GM18870 (cell line): Measurements from ENCODE around the gene WRNIP1.

Experiments
- ATAC-seq: cut with Tn5 transposase; IDR thresholded peaks from one replicate; pipeline ENCODE4 v1.9.1; 2021; ENCODE audit warnings: moderate library complexity; ENCODE audit not compliant: unreplicated experiment

The WRNIP1 gene

DNA sequence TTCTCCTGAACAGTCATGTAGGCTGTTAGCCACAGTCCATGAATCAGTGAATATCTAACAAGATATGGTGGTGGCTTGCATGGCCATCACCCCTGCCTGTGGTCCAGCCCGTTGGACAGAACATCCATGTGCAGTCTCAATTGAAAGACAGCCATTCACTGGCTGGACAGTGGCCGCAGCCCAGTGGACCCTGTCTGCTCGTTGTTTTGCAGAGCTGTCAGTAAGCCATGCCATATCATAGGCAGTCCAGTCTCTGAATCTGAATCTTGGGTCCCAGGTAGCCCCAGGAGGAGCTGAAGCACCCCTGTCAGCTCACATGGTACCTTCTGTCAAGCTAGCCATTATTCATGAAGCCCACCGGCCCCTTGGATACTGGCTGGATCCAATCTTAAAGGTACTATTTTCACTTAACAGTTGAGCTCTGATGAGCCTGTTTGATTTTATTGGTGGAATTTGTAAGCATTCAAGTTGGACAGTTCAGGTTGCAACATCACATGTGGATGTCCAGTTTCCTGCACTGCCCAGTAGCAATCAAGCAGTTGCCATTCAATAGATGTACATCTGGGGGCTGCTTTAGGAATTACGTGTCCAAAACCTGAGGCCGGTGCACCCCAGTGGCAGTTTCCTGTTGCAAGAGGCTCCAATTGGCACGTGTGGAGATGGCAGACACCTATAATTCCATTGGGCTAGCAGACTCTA lies 38.7 kb downstream of the WRNIP1 start:
- ATAC-seq = no peak

DNA sequence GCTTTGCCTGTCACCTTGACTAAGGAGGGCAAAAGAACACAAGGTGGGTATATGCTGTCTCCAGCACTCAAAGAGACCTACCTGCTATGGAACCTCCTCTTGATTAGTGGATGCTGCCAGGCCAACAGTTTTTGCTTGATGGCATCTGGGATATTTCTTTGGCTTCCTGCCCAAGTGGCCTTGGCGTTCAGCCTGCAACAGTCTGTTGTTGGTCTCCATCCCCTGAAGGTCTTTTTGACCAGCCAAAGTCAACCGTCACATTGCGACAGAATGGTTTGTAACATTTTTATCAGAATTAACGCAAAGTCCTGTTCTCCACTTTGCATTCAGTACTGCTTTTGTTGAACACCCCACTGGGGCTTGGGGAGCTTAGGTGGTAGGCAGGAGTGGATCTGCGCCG lies 39.3 kb downstream of the WRNIP1 start:
- ATAC-seq = no peak

DNA sequence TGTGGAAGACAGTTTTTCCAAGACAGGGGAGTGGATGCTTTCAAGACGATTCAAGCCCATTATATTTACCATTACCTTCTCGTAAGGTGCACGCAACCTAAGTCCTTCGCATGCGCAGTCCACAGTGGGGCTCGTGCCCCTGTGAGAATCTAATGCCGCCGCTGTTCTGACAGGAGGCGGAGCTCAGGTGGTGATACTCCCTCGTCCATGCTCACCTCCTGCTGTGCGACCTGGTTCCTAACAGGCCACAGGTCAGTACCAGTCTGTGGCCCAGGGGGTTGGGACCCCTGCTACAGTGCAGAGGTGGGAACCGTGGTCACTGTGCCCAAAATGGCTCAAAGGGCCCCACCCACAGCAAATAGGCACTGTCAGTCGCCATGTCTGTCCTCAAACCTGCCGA lies 39.8 kb downstream of the WRNIP1 start:
- ATAC-seq = no peak

DNA sequence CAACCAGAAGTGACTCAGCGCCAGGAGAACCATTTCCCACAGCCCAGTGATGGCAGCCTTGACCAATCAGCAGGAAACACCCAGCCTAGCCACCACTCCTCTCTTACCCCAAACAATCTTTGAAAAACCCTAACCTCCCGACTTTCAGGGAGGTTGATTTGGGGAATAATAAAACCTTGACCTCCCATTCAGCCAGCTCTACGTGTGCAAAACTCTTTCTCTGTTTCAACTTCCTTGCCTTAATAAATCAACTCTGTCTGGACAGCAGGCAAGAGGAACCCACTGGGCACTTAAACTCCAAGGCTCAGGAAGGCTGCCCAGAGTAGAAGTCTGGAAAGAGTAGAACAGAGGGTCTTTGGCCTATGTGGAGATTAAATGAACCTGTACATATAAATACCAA lies 41.5 kb downstream of the WRNIP1 start:
- ATAC-seq = no peak

DNA sequence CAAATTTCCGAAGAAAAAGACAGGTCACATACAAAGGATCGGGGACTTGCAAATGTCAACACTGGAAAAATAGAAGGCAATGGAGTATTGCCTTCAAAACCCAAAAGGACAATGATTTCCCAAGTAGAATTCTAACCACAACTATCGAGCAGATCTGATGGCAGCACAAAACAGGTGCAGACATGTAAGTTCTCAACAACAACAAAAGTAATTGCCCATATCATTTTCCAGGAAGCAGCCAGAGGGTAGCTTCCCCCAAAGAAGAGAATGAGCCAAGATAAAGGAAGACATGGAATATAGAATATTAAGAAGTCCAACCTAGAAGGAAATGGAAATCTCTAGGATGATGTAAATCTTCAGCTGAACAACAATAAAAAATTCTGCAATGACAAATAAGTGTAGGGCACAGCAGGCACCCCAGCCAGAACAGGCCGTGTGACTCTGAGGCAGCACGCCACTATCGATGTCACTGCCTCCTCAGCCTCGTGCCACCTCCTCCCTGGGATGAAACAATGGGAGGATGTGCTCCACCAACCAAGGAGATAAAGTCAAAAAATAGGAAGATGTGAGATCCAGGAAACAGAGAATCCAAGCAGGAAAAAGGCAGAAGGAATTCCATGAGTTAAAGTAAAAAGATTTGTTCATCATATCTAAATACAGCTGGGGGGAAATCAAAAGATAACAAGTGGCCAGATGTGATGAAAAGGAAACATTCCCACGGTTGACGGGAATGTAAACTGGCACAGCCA lies 42.3 kb downstream of the WRNIP1 start:
- ATAC-seq = no peak

DNA sequence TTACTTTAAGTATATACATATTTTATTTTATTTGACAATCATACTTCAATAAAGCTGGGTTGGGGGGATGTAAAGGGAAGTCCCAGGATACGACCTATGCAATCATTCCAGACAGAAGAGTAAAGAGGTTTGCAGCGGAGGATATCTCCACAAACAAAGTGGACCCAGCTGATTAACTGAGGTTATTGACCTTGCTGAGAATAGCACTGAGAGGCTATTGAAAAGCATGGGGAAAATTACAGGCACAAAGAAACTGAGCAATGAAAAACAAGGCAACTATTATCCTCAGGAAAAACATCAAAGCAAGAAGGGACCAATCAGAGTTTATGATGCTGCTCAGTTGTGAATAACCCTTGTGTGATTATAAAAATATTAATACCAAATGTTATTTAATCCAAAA lies 43.8 kb downstream of the WRNIP1 start:
- ATAC-seq = no peak

DNA sequence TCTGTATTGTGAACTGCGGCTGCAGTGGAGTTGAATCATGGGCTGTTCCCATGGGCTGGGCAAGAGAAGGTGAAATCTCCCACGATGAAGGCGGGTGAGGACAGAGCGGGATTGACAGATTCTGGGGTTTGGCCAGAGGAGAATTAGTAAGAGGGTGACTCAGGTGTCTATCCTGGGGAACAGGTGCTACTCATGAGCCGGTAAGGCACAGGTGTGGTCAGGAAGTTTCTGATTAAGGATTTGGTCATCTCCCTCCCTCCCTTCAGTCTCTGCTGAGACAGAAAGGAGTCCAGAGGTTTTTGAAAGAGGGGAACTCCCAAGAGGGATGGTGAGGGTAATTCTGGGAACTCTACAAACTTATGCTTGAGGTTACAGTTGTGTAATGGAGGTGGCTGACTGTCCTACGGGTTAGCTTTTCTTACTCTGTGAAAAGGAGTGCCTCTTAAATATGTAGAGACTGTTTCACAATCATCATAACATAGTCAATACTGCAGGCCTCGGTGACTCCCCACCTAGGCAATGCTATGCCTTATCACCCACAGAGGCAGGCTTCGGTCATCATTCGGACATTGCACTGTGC lies 45.0 kb downstream of the WRNIP1 start:
- no peak for ATAC-seq

DNA sequence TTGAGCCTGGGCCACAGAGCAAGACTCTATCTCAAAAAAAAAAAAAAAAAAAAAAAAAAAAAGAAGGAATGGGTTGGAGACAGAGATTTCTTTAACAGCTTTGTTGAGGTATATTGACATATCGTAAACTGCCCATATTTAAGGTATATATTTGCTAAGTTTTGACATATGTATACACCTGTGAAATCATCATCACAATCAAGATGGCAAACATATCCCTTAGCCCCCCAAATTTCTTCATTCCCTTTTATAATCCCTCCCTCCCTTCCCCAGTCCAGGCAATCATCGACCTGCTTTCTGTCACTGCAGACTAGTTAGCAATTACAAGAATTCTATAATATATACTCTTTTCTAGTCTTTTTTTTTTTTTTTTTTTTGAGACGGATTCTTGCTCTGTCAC lies 47.5 kb downstream of the WRNIP1 start:
- no peak for ATAC-seq

DNA sequence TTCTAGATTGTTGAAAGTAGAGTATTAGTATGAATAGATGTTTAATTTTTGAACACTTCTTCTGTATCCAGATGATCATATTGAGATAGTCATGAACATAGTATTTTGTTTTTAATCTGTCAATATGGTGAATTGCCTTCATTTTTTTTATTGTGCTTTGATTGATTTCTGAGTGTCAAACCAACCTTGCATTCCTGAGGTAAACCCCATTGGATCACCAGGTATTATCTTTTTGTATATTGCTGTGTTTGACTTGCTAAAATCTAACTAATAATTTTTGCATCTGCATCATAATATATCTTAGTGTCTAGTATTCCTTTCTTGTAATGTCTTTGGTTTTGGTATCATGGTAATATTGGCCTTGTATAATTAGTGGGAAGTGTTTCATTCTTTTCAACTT lies 51.0 kb downstream of the WRNIP1 start:
- ATAC-seq = no peak

DNA sequence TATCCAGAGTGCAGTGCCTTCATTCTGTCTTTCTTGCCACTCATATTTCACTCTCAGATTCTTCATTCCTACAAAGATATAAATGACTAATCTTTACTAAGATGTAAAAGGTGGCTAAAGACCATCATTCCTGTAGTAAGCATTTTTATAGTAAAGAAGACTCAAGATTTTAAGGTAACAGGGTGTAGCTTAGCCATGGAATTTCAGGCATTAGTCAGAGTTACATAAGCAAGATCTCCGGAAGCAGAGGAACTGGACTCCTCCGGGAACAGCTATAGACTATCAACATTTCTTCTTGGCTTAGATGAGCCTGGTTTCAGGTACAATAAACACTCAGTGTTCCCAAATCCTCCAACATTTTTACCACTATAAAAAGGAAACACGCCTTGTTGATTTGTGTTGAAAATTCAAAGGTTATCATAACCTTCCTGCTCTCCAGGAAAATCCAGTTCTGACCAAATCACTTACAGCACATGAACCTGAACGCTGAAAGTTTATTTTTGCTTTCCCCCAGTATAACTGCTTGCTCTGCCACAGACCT lies 52.8 kb downstream of the WRNIP1 start:
- ATAC-seq = no peak

DNA sequence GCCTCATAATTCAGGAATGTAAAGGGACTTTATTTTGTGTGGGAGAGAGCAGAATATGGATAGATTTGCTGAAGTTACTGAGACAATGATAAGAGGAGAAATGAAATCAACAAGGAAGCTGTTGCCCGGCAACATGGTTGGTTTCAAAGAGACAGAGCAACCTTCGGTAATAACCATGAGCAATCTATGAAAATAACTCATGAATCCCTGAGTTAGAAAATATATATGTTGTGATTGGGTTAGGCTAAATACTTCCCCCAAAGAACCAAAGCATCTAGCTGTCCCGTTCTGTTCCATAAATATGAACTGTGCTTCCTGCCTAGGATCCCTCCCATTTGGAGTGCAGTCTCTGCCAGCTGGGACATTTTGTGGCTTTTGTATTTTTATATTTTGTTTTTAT lies 53.4 kb downstream of the WRNIP1 start:
- no peak for ATAC-seq

DNA sequence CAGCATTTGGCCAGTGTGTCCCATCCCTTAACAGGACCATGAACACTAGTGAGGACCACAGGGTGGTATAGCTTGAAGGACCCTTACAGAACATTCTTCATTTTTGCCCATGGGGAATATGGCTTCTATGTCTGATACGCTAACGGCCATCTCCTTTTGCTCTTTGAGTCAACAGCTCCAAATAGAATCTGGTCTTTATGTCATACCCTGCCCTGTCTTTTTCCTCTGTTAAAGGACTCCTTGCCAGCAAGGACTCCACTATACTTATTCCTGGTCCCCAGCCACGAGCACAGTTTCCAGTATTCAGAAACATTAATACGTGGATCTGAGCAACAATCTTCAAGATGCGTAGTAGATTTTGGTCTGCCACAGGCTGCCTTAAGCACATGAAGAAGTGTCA lies 53.9 kb downstream of the WRNIP1 start:
- no peak for ATAC-seq

DNA sequence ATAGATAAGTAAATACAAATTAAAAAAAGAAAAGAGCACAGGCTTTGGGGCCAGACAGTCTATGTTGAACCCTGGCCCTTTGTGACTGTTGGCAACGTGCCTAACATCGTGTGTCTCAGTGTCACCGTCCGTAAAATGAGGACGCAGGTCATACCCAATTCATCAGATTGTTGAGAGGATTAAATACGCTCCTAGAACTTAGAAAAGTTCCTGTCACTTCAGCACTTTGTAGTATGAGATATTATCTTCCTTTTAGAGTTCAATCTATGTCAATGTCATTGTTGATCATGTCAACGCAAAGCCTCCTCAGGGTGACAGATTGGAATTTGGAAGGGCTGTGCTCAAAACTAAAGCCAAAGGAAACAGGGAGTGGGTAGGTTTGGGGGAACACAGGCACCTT lies 54.8 kb downstream of the WRNIP1 start:
- no peak for ATAC-seq

DNA sequence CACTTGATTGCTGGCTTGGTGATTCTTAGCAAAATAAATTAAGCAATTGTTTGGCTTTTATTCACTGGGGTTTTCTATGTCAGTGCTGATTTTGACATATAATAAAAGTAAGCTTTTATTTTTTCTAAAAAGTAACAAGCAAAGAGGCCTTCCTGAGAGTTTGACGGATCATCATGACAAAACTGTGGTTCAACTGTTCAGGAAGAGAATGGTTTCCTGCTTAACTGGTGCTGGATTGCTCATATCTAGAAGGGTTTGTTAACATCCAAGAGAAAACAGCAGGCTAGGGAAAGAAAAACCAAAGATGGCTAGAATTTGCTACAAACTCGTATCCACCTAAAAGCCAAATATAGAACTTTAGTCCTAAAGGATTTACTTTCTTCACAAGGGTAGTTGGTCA lies 55.2 kb downstream of the WRNIP1 start:
- ATAC-seq = no peak

DNA sequence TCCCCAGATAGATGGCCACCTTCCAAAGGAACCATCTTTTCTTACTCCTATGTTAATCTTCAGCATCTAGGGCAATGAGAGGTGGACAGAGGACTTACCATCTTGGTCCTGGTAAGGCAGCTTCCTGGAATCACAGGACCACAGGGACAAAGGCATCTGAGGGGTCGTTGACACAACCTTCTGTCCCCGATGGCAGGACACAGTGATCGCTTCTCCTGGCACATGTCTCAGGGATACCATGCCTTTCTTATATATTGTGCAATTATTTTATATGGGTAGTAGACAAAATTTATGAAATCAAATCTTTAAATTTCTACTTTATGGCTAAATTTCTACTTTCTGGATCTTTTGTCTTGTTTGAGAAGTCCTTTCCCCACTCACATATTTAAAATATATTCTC lies 56.4 kb downstream of the WRNIP1 start:
- ATAC-seq = no peak

DNA sequence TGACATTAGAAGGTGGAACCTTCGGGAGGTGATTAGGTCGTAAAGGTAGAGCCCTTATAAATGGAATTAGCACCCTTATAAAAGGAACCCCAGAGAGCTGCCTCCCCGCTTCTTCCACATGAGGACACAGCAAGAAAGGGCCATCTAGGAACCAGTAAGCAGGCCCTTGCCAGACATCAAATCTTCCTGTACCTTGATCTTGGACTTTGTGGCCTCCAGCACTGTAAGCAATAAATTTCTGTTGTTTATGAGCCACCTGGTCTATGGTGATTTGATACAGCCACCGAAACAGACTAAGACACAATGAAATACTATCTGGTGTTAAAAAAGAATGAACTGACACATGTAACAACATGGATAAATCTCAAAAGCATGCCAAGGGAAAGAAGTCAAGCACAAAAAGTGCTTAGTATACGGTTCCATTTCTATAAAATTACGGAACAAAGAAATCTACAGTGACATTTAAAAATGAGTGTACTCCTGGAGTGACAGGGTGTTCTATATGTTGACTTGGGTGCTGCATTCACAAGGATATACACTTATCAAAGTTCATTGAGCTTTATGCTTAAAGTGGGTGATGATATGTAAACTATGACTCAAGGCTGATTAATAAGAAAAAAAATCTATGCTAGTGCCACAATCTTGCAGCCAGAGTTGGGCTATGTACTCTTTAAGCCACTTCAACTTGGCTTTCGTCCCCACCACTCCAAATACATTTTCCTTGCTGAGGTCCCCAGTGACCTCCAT lies 58.1 kb downstream of the WRNIP1 start:
- ATAC-seq = no peak

DNA sequence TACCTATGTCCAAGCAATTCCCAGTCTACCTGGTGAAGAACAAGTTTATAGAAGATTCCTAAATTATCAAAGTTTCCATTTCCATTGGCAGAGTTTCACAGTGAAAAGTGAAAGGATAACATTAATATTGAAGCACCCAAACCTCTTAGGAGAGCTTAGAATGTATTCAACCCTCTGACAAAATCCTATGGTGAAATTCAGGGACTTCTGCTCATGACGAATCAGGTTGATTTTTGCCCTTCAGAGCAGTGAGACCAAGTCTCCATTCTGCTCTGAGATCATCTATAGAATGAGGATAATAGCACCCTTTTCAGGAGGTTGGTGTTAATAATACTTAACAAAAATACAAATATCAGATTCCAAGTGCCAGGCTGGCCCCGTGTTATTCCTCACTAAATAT lies 60.9 kb downstream of the WRNIP1 start:
- ATAC-seq = no peak

DNA sequence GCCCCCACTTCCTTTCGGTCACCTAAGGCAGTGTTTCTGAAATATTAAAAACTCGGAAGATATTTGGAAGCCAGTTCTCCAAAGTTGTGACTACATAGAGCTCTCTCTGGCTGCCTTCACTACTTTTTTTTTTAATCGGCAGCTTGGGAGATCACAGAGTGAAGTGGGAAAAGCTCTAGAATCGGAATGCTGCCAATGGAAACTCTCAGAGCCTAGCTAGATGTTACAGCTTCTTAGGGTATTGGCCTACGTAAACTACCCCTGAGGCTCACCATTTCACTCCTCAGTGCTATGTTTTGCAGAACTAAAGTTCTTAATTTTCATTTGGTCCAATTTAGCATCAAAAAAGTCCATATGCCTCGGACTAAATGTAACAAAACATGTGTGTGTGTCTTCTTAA lies 61.9 kb downstream of the WRNIP1 start:
- ATAC-seq = no peak

DNA sequence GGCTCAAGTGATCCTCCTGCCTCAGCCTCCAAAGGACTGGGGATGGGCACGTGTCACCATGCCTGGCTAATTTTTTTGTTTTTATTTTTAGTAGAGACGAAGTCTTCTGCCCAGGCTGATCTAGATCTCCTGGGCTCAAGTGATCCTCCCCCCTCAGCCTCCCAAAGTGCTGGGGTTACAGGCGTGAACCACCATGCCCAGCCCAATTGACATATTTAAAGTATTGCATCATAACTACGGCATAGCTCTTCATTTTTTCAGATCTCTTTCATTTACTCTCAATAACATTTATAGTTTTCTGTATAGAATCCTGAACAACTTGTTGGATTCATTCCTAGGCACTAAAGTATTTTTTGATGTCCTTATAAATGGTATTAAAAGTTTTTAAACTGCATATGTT lies 63.4 kb downstream of the WRNIP1 start:
- ATAC-seq = no peak

DNA sequence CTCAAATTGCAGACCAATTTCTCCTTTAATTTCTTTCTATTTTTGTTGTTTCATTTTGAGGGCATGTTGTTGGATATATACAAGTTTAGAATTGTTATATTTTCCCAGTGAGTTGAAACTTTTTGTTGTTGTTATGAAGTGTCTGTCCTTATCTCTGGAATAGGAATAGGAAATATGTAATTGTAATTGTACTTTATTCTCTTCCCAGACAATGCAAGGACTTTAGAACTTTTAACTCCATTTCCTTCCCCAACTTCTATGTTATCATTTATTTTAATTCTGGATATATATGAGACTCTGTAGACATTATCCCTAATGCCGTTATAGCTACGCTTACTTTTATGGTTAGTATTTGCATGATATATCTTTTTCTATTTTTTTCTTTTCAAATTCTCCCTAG lies 64.1 kb downstream of the WRNIP1 start:
- ATAC-seq = no peak

DNA sequence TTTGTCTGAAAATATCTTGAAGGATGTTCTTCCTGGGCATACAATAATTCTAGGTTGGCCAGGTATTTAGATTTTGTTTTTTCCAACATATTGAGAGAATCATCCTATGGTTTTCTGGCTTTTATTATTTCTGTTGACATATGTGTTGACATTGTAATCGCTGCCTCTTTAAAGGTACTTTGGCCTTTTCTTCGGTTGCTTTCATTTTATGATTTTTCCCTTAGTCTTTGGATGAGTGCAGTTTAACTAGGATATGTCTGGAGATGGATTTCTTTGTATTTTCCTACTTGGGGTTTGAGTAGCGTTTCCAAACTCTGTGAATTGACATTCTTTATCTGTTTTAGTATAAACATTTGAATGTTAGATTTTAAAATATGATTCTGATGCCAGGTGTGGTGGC lies 65.0 kb downstream of the WRNIP1 start:
- ATAC-seq = no peak
